ENCODE data around the gene KCNC3. TPM values are rescaled to one million over a fixed set of nuclear protein-coding genes. Genes with fewer than 3 reads are reported as not detected.

The KCNC3 gene
- total RNA-seq, 2 experiments from 2014 or later = 1.1 to 1.4 TPM

- no peaks in the 10 kb centered on the region for H3K36me3 Mint-ChIP-seq
- no peak overlapping the region for H3K27ac Mint-ChIP-seq
- ATAC-seq (ENCODE audit: low read depth) = no peak
- no peak overlapping the region for H3K4me3 Mint-ChIP-seq
- H3K4me1 Mint-ChIP-seq = peaks cover 7% of the 10 kb centered on the region
- peaks cover 32% of the 10 kb centered on the region for H3K27me3 Mint-ChIP-seq
- no peaks in the 10 kb centered on the region for H3K9me3 Mint-ChIP-seq
- POLR2A ChIA-PET = no interaction called here
- no peak for DNase-seq
Measured at GRCh38 chr19:50319156-50319555, 10.0 kb downstream of the KCNC3 start.

- Mint-ChIP-seq H3K36me3 (no peaks in the 10 kb centered on the region), H3K4me1 (peaks cover 9% of the 10 kb centered on the region), H3K9me3 (no peaks in the 10 kb centered on the region), H3K27me3 (peaks cover 38% of the 10 kb centered on the region), H3K27ac (no peak overlapping the region), H3K4me3 (no peak overlapping the region)
- ATAC-seq (ENCODE audit: low read depth) (no peak), DNase-seq (no peak)
- POLR2A ChIA-PET = no interaction called here
Measured at GRCh38 chr19:50318438-50318837, 10.7 kb downstream of the KCNC3 start.

GRCh38 chr19:50317115-50317514, 12.1 kb downstream of the KCNC3 start:
- peaks cover 49% of the 10 kb centered on the region for H3K27me3 Mint-ChIP-seq
- no peak for ATAC-seq (ENCODE audit: low read depth)

GRCh38 chr19:50315773-50316448, 13.3 kb downstream of the KCNC3 start:
- no peaks in the 10 kb centered on the region for H3K9me3 Mint-ChIP-seq
- peak overlapping the region; percentile 50 for H3K4me3 Mint-ChIP-seq
- peak; percentile 45 for ATAC-seq (ENCODE audit: low read depth)
- peaks cover 55% of the 10 kb centered on the region for H3K27me3 Mint-ChIP-seq
- DNase-seq = no peak
- no peaks in the 10 kb centered on the region for H3K36me3 Mint-ChIP-seq
- H3K27ac Mint-ChIP-seq = no peak overlapping the region
- POLR2A ChIA-PET = no interaction called here
- H3K4me1 Mint-ChIP-seq = peaks cover 9% of the 10 kb centered on the region

More at GRCh38 chr19:50317115-50317514, 12.1 kb downstream of the KCNC3 start:
- peaks cover 9% of the 10 kb centered on the region for H3K4me1 Mint-ChIP-seq
- no peak overlapping the region for H3K27ac Mint-ChIP-seq
- H3K36me3 Mint-ChIP-seq = no peaks in the 10 kb centered on the region
- H3K4me3 Mint-ChIP-seq = no peak overlapping the region
- H3K9me3 Mint-ChIP-seq = no peaks in the 10 kb centered on the region
- no peak for DNase-seq
- POLR2A ChIA-PET = no interaction called here

GRCh38 chr19:50314724-50315708, 14.2 kb downstream of the KCNC3 start:
- Mint-ChIP-seq H3K9me3 (no peaks in the 10 kb centered on the region), H3K27me3 (peaks cover 61% of the 10 kb centered on the region), H3K4me3 (peak overlapping the region; percentile 65), H3K36me3 (no peaks in the 10 kb centered on the region), H3K27ac (no peak overlapping the region), H3K4me1 (peaks cover 9% of the 10 kb centered on the region)
- POLR2A ChIA-PET = no interaction called here
- DNase-seq = no peak
- ATAC-seq (ENCODE audit: low read depth) = no peak

GRCh38 chr19:50313812-50314536, 15.2 kb downstream of the KCNC3 start:
- no peak overlapping the region for H3K4me3 Mint-ChIP-seq
- H3K27me3 Mint-ChIP-seq = peaks cover 64% of the 10 kb centered on the region
- POLR2A ChIA-PET = no interaction called here

GRCh38 chr19:50312967-50313811, 16.0 kb downstream of the KCNC3 start:
- POLR2A ChIA-PET = no interaction called here
- Mint-ChIP-seq H3K4me1 (peaks cover 9% of the 10 kb centered on the region), H3K36me3 (no peaks in the 10 kb centered on the region), H3K27me3 (peaks cover 68% of the 10 kb centered on the region), H3K27ac (no peak overlapping the region), H3K4me3 (no peak overlapping the region), H3K9me3 (no peaks in the 10 kb centered on the region)
- DNase-seq = no peak
- no peak for ATAC-seq (ENCODE audit: low read depth)

More at GRCh38 chr19:50313812-50314536, 15.2 kb downstream of the KCNC3 start:
- H3K27ac Mint-ChIP-seq = no peak overlapping the region
- H3K36me3 Mint-ChIP-seq = no peaks in the 10 kb centered on the region
- peaks cover 9% of the 10 kb centered on the region for H3K4me1 Mint-ChIP-seq
- ATAC-seq (ENCODE audit: low read depth) (no peak), DNase-seq (no peak)
- no peaks in the 10 kb centered on the region for H3K9me3 Mint-ChIP-seq

GRCh38 chr19:50311723-50312635, 17.2 kb downstream of the KCNC3 start:
- peaks cover 58% of the 10 kb centered on the region for H3K27me3 Mint-ChIP-seq
- peaks cover 9% of the 10 kb centered on the region for H3K4me1 Mint-ChIP-seq
- no peak overlapping the region for H3K27ac Mint-ChIP-seq
- no peak overlapping the region for H3K4me3 Mint-ChIP-seq
- H3K36me3 Mint-ChIP-seq = no peaks in the 10 kb centered on the region
- ATAC-seq (ENCODE audit: low read depth) = no peak
- no peak for DNase-seq
- no peaks in the 10 kb centered on the region for H3K9me3 Mint-ChIP-seq
- POLR2A ChIA-PET = no interaction called here

GRCh38 chr19:50310759-50311465, 18.3 kb downstream of the KCNC3 start:
- no peaks in the 10 kb centered on the region for H3K36me3 Mint-ChIP-seq
- peaks cover 50% of the 10 kb centered on the region for H3K27me3 Mint-ChIP-seq
- ATAC-seq (ENCODE audit: low read depth) (no peak), DNase-seq (no peak)
- H3K4me1 Mint-ChIP-seq = peaks cover 7% of the 10 kb centered on the region
- no peaks in the 10 kb centered on the region for H3K9me3 Mint-ChIP-seq
- H3K4me3 Mint-ChIP-seq = no peak overlapping the region
- H3K27ac Mint-ChIP-seq = no peak overlapping the region
- POLR2A ChIA-PET = no interaction called here

- peaks cover 3% of the 10 kb centered on the region for H3K4me1 Mint-ChIP-seq
- H3K27me3 Mint-ChIP-seq = peaks cover 42% of the 10 kb centered on the region
- DNase-seq = no peak
- H3K4me3 Mint-ChIP-seq = no peak overlapping the region
- no peaks in the 10 kb centered on the region for H3K9me3 Mint-ChIP-seq
- POLR2A ChIA-PET = no interaction called here
- no peaks in the 10 kb centered on the region for H3K36me3 Mint-ChIP-seq
- ATAC-seq (ENCODE audit: low read depth) = no peak
- H3K27ac Mint-ChIP-seq = no peak overlapping the region
Measured at GRCh38 chr19:50309396-50310125, 19.6 kb downstream of the KCNC3 start.

GRCh38 chr19:50308991-50309390, 20.2 kb downstream of the KCNC3 start:
- no peaks in the 10 kb centered on the region for H3K9me3 Mint-ChIP-seq
- no peak overlapping the region for H3K4me3 Mint-ChIP-seq
- H3K27me3 Mint-ChIP-seq = peaks cover 37% of the 10 kb centered on the region
- DNase-seq (no peak), ATAC-seq (ENCODE audit: low read depth) (no peak)
- no peaks in the 10 kb centered on the region for H3K36me3 Mint-ChIP-seq
- no peak overlapping the region for H3K27ac Mint-ChIP-seq
- POLR2A ChIA-PET = no interaction called here
- peaks cover 2% of the 10 kb centered on the region for H3K4me1 Mint-ChIP-seq

Data from activated naive CD8-positive, alpha-beta T cell treated with anti-CD3 and anti-CD28 coated beads, Interleukin-2, amount 10 ng/mL, durations not matched to agents 7 days and 5 days (primary cell).